Upper lobe of right lung (tissue), 1 donor: ENCODE measurements around the gene CMTM7. TPM values are rescaled to one million over a fixed set of nuclear protein-coding genes. Genes with fewer than 3 reads are reported as not detected.

ENCODE experiments used
- ATAC-seq: fragments of 200-7000 bp; cut with Tn5 transposase; one replicate; pipeline ENCODE4 v1.9.1; 2020; ENCODE audit warnings: mild to moderate bottlenecking, moderate library complexity
- DNase-seq: peaks from one replicate; pipeline ENCODE4 v3.0.0-alpha.2; 2020
- H3K27ac ChIP-seq: fragments of 200-600 bp; one replicate; pipeline ENCODE4 v1.8.0; 2022
- H3K27me3 ChIP-seq: fragments of 200-600 bp; one replicate; pipeline ENCODE4 v1.8.0; 2022; ENCODE audit warnings: mild to moderate bottlenecking
- H3K36me3 ChIP-seq: fragments of 200-600 bp; one replicate; pipeline ENCODE4 v1.8.0; 2022
- H3K4me1 ChIP-seq: fragments of 200-600 bp; one replicate; pipeline ENCODE4 v1.8.0; 2022
- H3K4me3 ChIP-seq: fragments of 200-600 bp; one replicate; pipeline ENCODE4 v1.8.0; 2022; ENCODE audit warnings: mild to moderate bottlenecking
- H3K9me3 ChIP-seq: fragments of 200-600 bp; one replicate; pipeline ENCODE4 v1.8.0; 2022
- intact Hi-C: fragments of 100-400 bp; cut with DNase I; formaldehyde crosslinking; loops from one replicate; pipeline ENCODE4 v1.11.0; 2022
- total RNA-seq: library from RNA; stranded (reverse); fragmentation: NEBNext Ultra II Directional; extraction: Animal tissue kit (Norgen Biotek cat#: 25700); gene quantifications from one replicate; pipeline ENCODE4 v1.2.1, GENCODE V29; 2021
- TF ChIP-seq, protein P1 (sequence below): fragments of 200-600 bp; IDR thresholded peaks from one replicate; pipeline ENCODE4 v1.8.0; 2022; ENCODE audit warnings: antibody characterized with exemption
- donor health status: DM: no; HTN: yes; CAD: no; lungs with severe emphysema.

CMTM7 gene
- total RNA-seq, 1 donor from 2014 or later, result 53.2 TPM

DNA sequence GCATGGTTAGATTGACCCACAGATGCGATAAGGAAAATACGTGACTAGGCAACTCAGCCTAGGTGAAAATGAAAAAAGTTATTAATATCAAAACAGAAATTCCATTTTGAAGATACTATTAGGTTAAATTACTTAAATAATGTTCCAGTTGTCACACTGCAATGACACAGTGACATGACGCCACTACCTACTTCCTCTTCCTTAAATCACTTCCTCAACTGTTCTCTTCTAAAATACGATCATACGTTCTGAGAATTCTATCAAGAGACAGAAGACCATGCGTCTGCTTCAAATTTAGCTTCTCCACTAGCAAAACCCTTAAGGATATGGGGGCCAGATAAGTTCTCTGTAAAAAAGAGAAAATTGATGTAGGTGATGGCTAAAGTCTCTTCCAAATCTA, 92.8 kb downstream of the CMTM7 start:
- ATAC-seq, result peak; percentile 74
- no peaks in the 10 kb centered on the region for H3K9me3 ChIP-seq
- H3K27ac ChIP-seq, result peak overlapping the region; percentile 39
- intact Hi-C loops, result no loop called here
- no peaks in the 10 kb centered on the region for H3K4me1 ChIP-seq
- H3K36me3 ChIP-seq, result peaks cover 48% of the 10 kb centered on the region
- H3K27me3 ChIP-seq, result no peaks in the 10 kb centered on the region
- no peak for DNase-seq
- TF ChIP-seq, protein P1, sequence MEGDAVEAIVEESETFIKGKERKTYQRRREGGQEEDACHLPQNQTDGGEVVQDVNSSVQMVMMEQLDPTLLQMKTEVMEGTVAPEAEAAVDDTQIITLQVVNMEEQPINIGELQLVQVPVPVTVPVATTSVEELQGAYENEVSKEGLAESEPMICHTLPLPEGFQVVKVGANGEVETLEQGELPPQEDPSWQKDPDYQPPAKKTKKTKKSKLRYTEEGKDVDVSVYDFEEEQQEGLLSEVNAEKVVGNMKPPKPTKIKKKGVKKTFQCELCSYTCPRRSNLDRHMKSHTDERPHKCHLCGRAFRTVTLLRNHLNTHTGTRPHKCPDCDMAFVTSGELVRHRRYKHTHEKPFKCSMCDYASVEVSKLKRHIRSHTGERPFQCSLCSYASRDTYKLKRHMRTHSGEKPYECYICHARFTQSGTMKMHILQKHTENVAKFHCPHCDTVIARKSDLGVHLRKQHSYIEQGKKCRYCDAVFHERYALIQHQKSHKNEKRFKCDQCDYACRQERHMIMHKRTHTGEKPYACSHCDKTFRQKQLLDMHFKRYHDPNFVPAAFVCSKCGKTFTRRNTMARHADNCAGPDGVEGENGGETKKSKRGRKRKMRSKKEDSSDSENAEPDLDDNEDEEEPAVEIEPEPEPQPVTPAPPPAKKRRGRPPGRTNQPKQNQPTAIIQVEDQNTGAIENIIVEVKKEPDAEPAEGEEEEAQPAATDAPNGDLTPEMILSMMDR, result no peak
- H3K4me3 ChIP-seq, result no peak overlapping the region

DNA sequence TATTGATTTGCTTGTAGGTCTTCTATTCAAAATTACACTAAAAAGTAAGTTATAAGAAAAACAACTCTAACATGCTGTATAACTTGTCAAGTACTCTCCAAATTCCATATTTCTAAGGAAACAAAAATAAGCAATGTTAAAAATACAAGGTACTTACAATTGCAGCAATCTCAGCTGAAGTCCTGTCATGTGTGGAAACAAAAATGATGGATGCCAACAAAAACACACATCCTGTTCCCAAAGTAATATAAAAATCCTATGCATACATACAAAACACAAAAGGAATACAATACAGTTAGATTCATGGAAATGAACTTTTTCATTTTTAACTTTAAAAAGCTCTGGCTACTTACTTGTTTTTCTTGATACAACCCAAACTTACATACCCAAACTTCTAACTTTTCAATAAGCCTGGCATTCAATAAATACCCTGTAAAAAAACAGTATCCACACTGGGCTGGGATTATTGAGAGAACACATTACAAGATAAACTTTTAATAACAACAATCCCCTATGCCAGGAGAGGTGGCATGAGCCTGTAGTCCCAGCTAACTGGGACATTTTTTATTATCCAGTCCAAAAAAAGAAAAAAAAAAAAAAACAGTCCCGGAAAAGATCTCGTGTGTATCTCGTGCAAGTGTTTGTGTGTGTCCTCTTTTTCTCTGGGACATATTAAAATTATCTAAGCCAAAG, 96.3 kb downstream of the CMTM7 start:
- intact Hi-C loops, result no loop called here
- H3K4me1 ChIP-seq, result peaks cover 10% of the 10 kb centered on the region
- no peaks in the 10 kb centered on the region for H3K9me3 ChIP-seq
- TF ChIP-seq, protein P1, result no peak
- ATAC-seq, result no peak
- H3K36me3 ChIP-seq, result peaks cover 48% of the 10 kb centered on the region
- no peak overlapping the region for H3K4me3 ChIP-seq
- H3K27me3 ChIP-seq, result no peaks in the 10 kb centered on the region
- no peak for DNase-seq
- no peak overlapping the region for H3K27ac ChIP-seq

DNA sequence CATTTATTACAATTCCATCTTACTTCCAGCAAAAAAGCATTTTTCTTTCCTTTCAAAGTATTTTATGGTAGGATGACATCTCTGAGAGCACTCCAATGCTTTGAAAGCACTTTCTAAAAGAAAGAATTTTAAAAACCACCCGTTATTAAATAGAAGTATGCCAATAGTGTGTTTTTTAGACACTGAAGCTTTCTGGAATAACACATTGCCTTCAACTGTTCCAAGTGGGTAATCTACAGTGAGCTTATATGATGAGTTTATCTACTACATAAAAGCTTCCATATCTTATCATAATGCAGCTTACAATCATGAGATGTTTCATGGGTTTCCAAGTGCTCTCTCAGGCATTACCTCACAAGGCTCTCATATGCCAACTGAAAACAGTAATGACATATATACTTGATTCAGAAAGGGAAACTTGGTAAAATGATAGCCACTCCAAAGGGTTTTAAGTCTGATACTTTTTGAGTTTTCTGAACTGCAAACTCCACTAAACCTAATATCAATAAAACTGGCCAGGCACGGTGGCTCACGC, 96.9 kb downstream of the CMTM7 start:
- TF ChIP-seq, protein P1, result no peak
- H3K4me1 ChIP-seq, result peaks cover 16% of the 10 kb centered on the region
- no peak for DNase-seq
- intact Hi-C loops, result no loop called here
- H3K9me3 ChIP-seq, result no peaks in the 10 kb centered on the region
- H3K27me3 ChIP-seq, result no peaks in the 10 kb centered on the region
- H3K27ac ChIP-seq, result no peak overlapping the region
- no peak overlapping the region for H3K4me3 ChIP-seq
- ATAC-seq, result no peak
- H3K36me3 ChIP-seq, result peaks cover 42% of the 10 kb centered on the region

DNA sequence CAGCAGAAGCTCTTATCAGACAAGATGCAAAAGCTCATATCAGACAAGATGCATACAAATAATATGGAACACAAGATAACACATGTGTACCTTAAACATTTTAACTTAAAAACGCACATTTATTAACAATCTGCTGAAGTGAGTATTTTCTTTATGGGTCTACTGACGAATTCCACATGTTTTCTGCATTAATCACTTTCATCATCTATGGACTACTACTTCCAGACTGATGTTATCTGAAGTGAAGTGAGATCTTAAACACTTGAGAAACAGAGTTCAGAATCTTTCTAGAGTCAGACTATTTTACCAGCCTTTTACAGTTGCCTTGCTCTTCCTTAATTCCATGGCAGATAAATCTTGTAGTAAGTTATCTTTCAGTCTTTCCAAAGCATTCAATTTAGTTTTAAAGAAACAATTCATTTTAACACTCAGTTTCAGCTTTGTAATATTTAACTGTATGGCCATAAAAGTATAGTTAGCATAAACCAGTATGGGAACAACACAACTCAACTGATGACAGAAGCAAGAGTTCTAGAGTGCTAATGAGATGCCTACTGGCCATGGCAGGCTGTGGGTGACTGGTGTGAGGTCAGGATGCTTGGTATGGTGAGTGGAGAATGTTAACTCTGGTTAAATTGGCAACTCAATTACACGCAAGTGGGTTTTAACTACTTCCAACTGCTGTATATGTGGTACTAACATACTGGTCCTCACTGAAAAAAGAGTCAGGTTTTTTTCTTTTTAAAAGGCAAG, 101.2 kb downstream of the CMTM7 start:
- intact Hi-C loops, result no loop called here
- ATAC-seq (no peak), DNase-seq (no peak)
- H3K4me3 ChIP-seq, result no peak overlapping the region
- no peaks in the 10 kb centered on the region for H3K9me3 ChIP-seq
- H3K4me1 ChIP-seq, result peaks cover 21% of the 10 kb centered on the region
- no peaks in the 10 kb centered on the region for H3K27me3 ChIP-seq
- peaks cover 22% of the 10 kb centered on the region for H3K36me3 ChIP-seq
- TF ChIP-seq, protein P1, result no peak
- no peak overlapping the region for H3K27ac ChIP-seq

DNA sequence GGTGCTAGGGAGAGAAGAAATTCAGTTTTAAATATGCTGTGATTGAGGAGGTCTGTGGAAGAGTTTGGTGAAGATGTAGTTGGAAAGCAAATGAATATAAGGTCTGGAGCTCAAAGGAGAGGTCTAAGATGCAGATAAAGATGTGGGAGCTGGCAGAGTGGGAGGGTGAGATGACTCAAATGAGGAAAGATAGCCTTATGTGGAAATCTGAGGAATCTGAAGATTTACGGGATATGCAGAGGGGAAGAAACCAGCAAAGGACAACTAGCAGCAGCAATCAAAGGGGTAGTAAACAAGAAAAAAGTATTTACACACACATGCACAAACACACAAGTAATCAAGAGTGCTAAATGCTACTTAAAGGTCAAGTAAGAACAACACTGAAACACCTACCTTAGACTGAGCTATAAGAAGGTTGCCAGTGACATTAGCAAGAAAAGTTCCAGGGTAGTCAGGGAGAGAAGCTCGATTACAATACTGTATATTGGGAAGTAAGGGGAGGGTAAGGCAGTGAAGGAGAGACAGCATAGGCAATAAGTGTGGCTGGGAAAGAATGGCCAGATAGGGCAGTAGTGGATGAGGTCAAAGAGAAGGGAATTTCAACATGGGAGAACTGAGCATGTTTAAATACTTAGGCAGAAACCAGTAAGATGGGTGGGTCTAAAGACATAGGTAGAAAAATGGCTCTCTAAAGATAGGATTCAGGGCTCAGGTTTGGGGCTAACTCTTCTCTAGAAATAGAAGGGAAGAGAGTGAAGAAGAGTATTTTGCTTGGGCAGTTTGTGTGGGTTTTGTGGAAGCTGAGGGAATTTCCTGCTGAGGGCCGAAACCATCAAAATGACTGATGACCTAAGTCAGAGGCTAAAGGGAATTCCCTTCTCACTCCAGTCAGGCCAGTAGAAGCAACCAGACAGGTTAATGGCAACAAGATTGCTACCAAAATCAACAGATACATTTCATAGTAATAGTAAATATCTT, 102.1 kb downstream of the CMTM7 start:
- ATAC-seq, result peak; percentile 28
- peaks cover 24% of the 10 kb centered on the region for H3K4me1 ChIP-seq

More for the DNA sequence above, 102.1 kb downstream of the CMTM7 start:
- Histone ChIP-seq H3K27ac (no peak overlapping the region), H3K4me3 (no peak overlapping the region), H3K27me3 (no peaks in the 10 kb centered on the region), H3K9me3 (no peaks in the 10 kb centered on the region), H3K36me3 (peaks cover 18% of the 10 kb centered on the region)
- TF ChIP-seq, protein P1, result no peak
- DNase-seq, result no peak
- intact Hi-C loops, result no loop called here
